HepG2 (cell line): ENCODE data around the gene ATP5PF. TPM values are rescaled to one million over a fixed set of nuclear protein-coding genes. Genes with fewer than 3 reads are reported as not detected.

Experiments
- CHD2 ChIP-seq: IDR thresholded peaks from 2 replicates; pipeline ENCODE4 v1.6.1; 2011; ENCODE audit warnings: low read depth, low read length, improper control_type of control experiment
- HIVEP1 ChIP-seq: sonication (generic); formaldehyde crosslinking; IDR thresholded peaks from 2 replicates; pipeline ENCODE4 v1.4.0; 2020; ENCODE audit warnings: mild to moderate bottlenecking, missing genetic modification reagents
- HNF1A ChIP-seq, 2 experiments: sonication (generic) in 1 of 2; formaldehyde crosslinking in 1 of 2; IDR thresholded peaks; 2 replicates each; pipeline versions ENCODE4 v1.4.0 to v1.6.1; 2016 to 2020; ENCODE audit warnings: borderline replicate concordance in 1 of 2, low read depth in 1 of 2, mild to moderate bottlenecking in 1 of 2, missing genetic modification reagents in 1 of 2
- HOXA3 ChIP-seq: sonication (generic); formaldehyde crosslinking; IDR thresholded peaks from 2 replicates; pipeline ENCODE4 v1.5.0; 2020; ENCODE audit warnings: missing genetic modification reagents
- IKZF4 ChIP-seq: sonication (generic); formaldehyde crosslinking; IDR thresholded peaks from 2 replicates; pipeline ENCODE4 v1.5.1; 2020; ENCODE audit warnings: borderline replicate concordance, mild to moderate bottlenecking, low read depth, missing genetic modification reagents; ENCODE audit errors: not compliant biosample characterization
- PBX2 ChIP-seq: IDR thresholded peaks from 2 replicates; pipeline ENCODE4 v1.6.1; 2016; ENCODE audit warnings: control low read depth
- SNRNP70 ChIP-seq: fragments of 200-400 bp; formaldehyde crosslinking; IDR thresholded peaks from 2 replicates; pipeline ENCODE4 v1.6.1; 2017; ENCODE audit warnings: mild to moderate bottlenecking, low read depth, low read length, moderate library complexity
- SOX6 ChIP-seq, 2 experiments: fragments of 450-650 bp in 1 of 2; sonication (generic) in 1 of 2; formaldehyde crosslinking in 1 of 2; IDR thresholded peaks; 2 replicates each; pipeline versions ENCODE4 v1.4.0 to v1.6.1; 2017 to 2020; ENCODE audit warnings: antibody characterized with exemption in 1 of 2, mild to moderate bottlenecking in 1 of 2, missing genetic modification reagents in 1 of 2
- SP140L ChIP-seq: sonication (generic); formaldehyde crosslinking; IDR thresholded peaks from 2 replicates; pipeline ENCODE4 v1.4.0; 2020; ENCODE audit warnings: missing genetic modification reagents, borderline replicate concordance
- TFDP1 ChIP-seq: IDR thresholded peaks from 2 replicates; pipeline ENCODE4 v1.6.1; 2016; ENCODE audit warnings: missing compliant biosample characterization, missing genetic modification reagents, borderline replicate concordance
- ZNF557 ChIP-seq: sonication (generic); formaldehyde crosslinking; IDR thresholded peaks from 2 replicates; pipeline ENCODE4 v1.4.0; 2020; ENCODE audit warnings: missing genetic modification reagents
- ZNF75D ChIP-seq: sonication (generic); formaldehyde crosslinking; IDR thresholded peaks from 2 replicates; pipeline ENCODE4 v1.8.1; 2023; ENCODE audit warnings: missing genetic modification reagents, mild to moderate bottlenecking, borderline replicate concordance
- ZNF841 ChIP-seq: sonication (generic); formaldehyde crosslinking; IDR thresholded peaks from 2 replicates; pipeline ENCODE4 v1.8.1; 2023; ENCODE audit warnings: missing genetic modification reagents, borderline replicate concordance
- polyA plus RNA-seq, 8 experiments: library from polyadenylated mRNA; depleted of rRNA in 3 of 8; stranded (reverse) in 7 of 8; unstranded in 1 of 8; fragments of >200 nt; fragmentation: Illumina TruSeq in 4 of 8; extraction: Trizol in 4 of 8; gene quantifications; 2 replicates each; pipeline versions ENCODE4 v1.2.1 to v1.2.3, GENCODE V29; 2011 to 2016; ENCODE audit warnings: low read depth in 4 of 8, missing spikeins in 1 of 8, mixed read lengths in 1 of 8; ENCODE audit not compliant: insufficient read depth in 1 of 8
- total RNA-seq, 5 experiments: library from RNA; depleted of rRNA; stranded (reverse); fragments of >200 nt; fragmentation: Illumina TruSeq; extraction: Trizol; gene quantifications; 2 replicates each; pipeline ENCODE4 v1.2.3, GENCODE V29; 2016; ENCODE audit warnings: low read depth in 1 of 5
- TF ChIP-seq, protein P1 (sequence below): IDR thresholded peaks from 2 replicates; pipeline ENCODE4 v1.6.1; 2012; ENCODE audit warnings: inconsistent platforms
- TF ChIP-seq, protein P2 (sequence below): sonication (generic); formaldehyde crosslinking; IDR thresholded peaks from 2 replicates; pipeline ENCODE4 v1.4.0; 2020; ENCODE audit warnings: low read depth, missing genetic modification reagents

Gene ATP5PF
- total and polyA plus RNA-seq, 2 of the 13 experiments (the other 11 are each of a cell fraction or from before 2014, with no cell fraction given) = 131 to 157 TPM

DNA sequence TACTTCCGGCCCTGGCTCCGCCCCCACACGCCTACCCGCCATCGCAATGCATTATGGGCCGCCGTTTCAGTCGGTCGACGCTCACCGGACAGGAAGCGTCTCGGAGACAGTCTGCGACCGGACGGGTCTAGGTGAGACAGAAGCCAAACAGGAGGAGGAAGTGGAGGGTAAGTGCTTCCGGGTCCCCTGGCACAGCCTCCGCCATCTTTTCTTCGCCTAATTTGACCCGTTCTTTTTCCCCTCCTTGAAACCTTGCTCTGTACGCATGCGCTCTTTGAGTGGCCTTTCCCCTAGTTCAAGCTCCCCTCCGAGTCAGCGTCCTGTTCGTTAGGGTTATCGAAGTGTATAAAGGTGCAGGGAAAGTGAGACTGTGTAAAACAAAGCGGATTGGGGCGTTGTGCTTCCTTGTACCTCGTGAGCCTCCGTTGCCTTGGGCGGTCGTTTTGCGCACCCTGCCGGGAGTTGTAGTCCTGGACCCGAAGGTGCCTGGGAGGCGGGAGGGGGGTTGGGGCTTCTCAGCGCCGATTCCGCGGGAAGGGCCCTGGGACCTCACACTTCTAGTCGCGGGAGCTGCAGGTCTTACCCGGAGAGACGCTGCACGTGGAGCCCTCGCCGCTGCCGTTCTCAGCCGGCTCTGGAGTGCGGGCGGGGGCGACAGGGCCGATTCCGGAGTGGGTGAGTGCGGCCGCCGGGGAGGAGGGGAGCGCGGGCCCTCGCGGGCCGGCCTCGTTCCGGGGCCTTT is at the start of gene ATP5PF, which contains the start of gene GABPA (continued):
- no peak for TF ChIP-seq HNF1A (IDR thresholded peaks at IDR 0.05; ENCODE audit: low read depth)
- peak; percentile 80; the same call in 1 of the 2 replicates for TF ChIP-seq HNF1A (CRISPR knock-in tag; IDR thresholded peaks at IDR 0.05; ENCODE audit: borderline replicate concordance)
- TF ChIP-seq ZNF557 (CRISPR knock-in tag) = no peak
- TF ChIP-seq IKZF4 = no peak
- TF ChIP-seq HOXA3 (CRISPR knock-in tag) = peak; percentile 89
- no peak for TF ChIP-seq ZNF75D (CRISPR knock-in tag)
- peak; percentile 53; the same call in 1 of the 2 replicates for TF ChIP-seq HIVEP1 (CRISPR knock-in tag)
- no peak for TF ChIP-seq PBX2 (CRISPR knock-in tag)
- TF ChIP-seq ZNF841 (CRISPR knock-in tag) = no peak
- no peak for TF ChIP-seq SP140L
- peak; percentile 79 for TF ChIP-seq TFDP1
- TF ChIP-seq SNRNP70 = no peak
- TF ChIP-seq CHD2 = peak; percentile 60; the same call in 1 of the 2 replicates
- no peak for TF ChIP-seq SOX6 (IDR thresholded peaks at IDR 0.05)
- 0 out of 2 replicates have a peak, but pooled peaks have one; percentile 5 for TF ChIP-seq SOX6 (CRISPR knock-in tag; IDR thresholded peaks at IDR 0.05)
- TF ChIP-seq, protein P1, sequence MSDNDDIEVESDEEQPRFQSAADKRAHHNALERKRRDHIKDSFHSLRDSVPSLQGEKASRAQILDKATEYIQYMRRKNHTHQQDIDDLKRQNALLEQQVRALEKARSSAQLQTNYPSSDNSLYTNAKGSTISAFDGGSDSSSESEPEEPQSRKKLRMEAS = peak; percentile 56; the same call in 1 of the 2 replicates
- TF ChIP-seq, protein P2, sequence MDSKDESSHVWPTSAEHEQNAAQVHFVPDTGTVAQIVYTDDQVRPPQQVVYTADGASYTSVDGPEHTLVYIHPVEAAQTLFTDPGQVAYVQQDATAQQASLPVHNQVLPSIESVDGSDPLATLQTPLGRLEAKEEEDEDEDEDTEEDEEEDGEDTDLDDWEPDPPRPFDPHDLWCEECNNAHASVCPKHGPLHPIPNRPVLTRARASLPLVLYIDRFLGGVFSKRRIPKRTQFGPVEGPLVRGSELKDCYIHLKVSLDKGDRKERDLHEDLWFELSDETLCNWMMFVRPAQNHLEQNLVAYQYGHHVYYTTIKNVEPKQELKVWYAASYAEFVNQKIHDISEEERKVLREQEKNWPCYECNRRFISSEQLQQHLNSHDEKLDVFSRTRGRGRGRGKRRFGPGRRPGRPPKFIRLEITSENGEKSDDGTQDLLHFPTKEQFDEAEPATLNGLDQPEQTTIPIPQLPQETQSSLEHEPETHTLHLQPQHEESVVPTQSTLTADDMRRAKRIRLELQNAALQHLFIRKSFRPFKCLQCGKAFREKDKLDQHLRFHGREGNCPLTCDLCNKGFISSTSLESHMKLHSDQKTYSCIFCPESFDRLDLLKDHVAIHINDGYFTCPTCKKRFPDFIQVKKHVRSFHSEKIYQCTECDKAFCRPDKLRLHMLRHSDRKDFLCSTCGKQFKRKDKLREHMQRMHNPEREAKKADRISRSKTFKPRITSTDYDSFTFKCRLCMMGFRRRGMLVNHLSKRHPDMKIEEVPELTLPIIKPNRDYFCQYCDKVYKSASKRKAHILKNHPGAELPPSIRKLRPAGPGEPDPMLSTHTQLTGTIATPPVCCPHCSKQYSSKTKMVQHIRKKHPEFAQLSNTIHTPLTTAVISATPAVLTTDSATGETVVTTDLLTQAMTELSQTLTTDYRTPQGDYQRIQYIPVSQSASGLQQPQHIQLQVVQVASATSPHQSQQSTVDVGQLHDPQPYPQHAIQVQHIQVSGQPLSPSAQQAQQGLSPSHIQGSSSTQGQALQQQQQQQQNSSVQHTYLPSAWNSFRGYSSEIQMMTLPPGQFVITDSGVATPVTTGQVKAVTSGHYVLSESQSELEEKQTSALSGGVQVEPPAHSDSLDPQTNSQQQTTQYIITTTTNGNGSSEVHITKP (CRISPR knock-in tag) = no peak; the same call in 1 of the 2 replicates
